A549 (cell line): ENCODE data around the gene STX18.

ENCODE experiments used
- CEBPB ChIP-seq, 2 experiments: fragments of >200 bp in 1 of 2; sonication (Bioruptor Twin) in 1 of 2; formaldehyde crosslinking in 1 of 2; IDR thresholded peaks; 2 replicates each; pipeline ENCODE4 v1.6.1; 2012 to 2016
- CHD4 ChIP-seq: fragments of 200-600 bp; sonication (generic); IDR thresholded peaks from 2 replicates; pipeline ENCODE4 v1.6.1; 2016; ENCODE audit warnings: antibody characterized with exemption, mild to moderate bottlenecking, borderline replicate concordance
- HOXA7 ChIP-seq: fragments of 250-450 bp; sonication (Bioruptor Pico); IDR thresholded peaks from 2 replicates; pipeline ENCODE4 v1.5.0; 2020; ENCODE audit warnings: mild to moderate bottlenecking, moderate library complexity
- JUN ChIP-seq, 2 experiments: fragments of >200 bp; sonication (Bioruptor Twin); formaldehyde crosslinking; IDR thresholded peaks; 2 replicates in 1 of 2; 3 replicates in 1 of 2; pipeline ENCODE4 v1.6.1; 2016 to 2017
- NR3C1 ChIP-seq: fragments of >200 bp; sonication (Bioruptor Twin); formaldehyde crosslinking; IDR thresholded peaks from 3 replicates; pipeline ENCODE4 v1.6.1; 2017
- PHF8 ChIP-seq: fragments of 200-600 bp; sonication (generic); IDR thresholded peaks from 2 replicates; pipeline ENCODE4 v1.6.1; 2016; ENCODE audit warnings: low read depth, mild to moderate bottlenecking, antibody characterized with exemption, moderate library complexity, borderline replicate concordance
- POLR2A ChIP-seq: IDR thresholded peaks from 2 replicates; pipeline ENCODE4 v1.6.1; 2012; ENCODE audit warnings: mild to moderate bottlenecking, low read length
- RAD21 ChIP-seq, 2 experiments: fragments of >200 bp in 1 of 2; sonication (Bioruptor Twin) in 1 of 2; formaldehyde crosslinking in 1 of 2; IDR thresholded peaks in 1 of 2; conservative IDR thresholded peaks in 1 of 2; 2 replicates in 1 of 2; 3 replicates in 1 of 2; pipeline ENCODE4 v1.6.1; 2012 to 2018; ENCODE audit warnings: inconsistent platforms in 1 of 2
- RFX5 ChIP-seq: fragments of 450-650 bp; IDR thresholded peaks from 2 replicates; pipeline ENCODE4 v1.7.1; 2014; ENCODE audit warnings: antibody characterized with exemption, mild to moderate bottlenecking, moderate library complexity
- SREBF2 ChIP-seq: fragments of 450-650 bp; IDR thresholded peaks from 2 replicates; pipeline ENCODE4 v1.6.1; 2014; ENCODE audit warnings: mild to moderate bottlenecking, moderate library complexity
- ZFP36 ChIP-seq: fragments of 450-650 bp; IDR thresholded peaks from 2 replicates; pipeline ENCODE4 v1.6.1; 2014; ENCODE audit warnings: borderline replicate concordance; ENCODE audit not compliant: partially characterized antibody
- TF ChIP-seq, protein P1 (sequence below): fragments of 200-600 bp; sonication (generic); IDR thresholded peaks from 2 replicates; pipeline ENCODE4 v1.6.1; 2016; ENCODE audit warnings: antibody characterized with exemption, mild to moderate bottlenecking, moderate library complexity
- TF ChIP-seq, protein P2 (sequence below): fragments of >200 bp; sonication (Bioruptor Twin); formaldehyde crosslinking; IDR thresholded peaks from 3 replicates; pipeline ENCODE4 v1.5.1; 2016

DNA sequence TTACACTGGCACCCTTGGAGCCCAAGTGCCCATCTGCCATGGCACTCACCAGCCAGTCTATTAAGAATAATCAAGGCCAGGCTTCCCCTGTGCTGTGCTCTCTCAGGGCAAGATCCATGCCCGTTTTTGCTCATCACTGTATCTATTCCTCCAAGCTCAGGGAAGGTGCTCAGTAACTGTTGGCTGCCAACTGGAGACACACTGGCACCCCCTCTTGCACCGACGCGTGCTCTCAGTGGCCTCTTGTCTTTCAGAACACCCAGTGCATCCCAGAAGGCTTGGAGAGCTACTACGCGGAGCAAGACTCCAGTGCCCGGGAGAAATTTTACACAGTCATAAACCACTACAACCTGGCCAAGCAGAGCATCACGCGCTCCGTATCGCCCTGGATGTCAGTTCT, 124.9 kb downstream of the STX18 start:
- TF ChIP-seq NR3C1 (no peak), ZFP36 (no peak), JUN (IDR thresholded peaks at IDR 0.05) (no peak), PHF8 (no peak), RFX5 (no peak), CHD4 (no peak), HOXA7 (no peak), CEBPB (IDR thresholded peaks at IDR 0.05) (no peak), RAD21 (conservative IDR thresholded peaks at IDR 0.05 in 1 of 2, IDR thresholded peaks at IDR 0.05 in 1 of 2) (no peak), SREBF2 (no peak), POLR2A (no peak)
- TF ChIP-seq, protein P1, sequence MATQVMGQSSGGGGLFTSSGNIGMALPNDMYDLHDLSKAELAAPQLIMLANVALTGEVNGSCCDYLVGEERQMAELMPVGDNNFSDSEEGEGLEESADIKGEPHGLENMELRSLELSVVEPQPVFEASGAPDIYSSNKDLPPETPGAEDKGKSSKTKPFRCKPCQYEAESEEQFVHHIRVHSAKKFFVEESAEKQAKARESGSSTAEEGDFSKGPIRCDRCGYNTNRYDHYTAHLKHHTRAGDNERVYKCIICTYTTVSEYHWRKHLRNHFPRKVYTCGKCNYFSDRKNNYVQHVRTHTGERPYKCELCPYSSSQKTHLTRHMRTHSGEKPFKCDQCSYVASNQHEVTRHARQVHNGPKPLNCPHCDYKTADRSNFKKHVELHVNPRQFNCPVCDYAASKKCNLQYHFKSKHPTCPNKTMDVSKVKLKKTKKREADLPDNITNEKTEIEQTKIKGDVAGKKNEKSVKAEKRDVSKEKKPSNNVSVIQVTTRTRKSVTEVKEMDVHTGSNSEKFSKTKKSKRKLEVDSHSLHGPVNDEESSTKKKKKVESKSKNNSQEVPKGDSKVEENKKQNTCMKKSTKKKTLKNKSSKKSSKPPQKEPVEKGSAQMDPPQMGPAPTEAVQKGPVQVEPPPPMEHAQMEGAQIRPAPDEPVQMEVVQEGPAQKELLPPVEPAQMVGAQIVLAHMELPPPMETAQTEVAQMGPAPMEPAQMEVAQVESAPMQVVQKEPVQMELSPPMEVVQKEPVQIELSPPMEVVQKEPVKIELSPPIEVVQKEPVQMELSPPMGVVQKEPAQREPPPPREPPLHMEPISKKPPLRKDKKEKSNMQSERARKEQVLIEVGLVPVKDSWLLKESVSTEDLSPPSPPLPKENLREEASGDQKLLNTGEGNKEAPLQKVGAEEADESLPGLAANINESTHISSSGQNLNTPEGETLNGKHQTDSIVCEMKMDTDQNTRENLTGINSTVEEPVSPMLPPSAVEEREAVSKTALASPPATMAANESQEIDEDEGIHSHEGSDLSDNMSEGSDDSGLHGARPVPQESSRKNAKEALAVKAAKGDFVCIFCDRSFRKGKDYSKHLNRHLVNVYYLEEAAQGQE, result no peak
- TF ChIP-seq, protein P2, sequence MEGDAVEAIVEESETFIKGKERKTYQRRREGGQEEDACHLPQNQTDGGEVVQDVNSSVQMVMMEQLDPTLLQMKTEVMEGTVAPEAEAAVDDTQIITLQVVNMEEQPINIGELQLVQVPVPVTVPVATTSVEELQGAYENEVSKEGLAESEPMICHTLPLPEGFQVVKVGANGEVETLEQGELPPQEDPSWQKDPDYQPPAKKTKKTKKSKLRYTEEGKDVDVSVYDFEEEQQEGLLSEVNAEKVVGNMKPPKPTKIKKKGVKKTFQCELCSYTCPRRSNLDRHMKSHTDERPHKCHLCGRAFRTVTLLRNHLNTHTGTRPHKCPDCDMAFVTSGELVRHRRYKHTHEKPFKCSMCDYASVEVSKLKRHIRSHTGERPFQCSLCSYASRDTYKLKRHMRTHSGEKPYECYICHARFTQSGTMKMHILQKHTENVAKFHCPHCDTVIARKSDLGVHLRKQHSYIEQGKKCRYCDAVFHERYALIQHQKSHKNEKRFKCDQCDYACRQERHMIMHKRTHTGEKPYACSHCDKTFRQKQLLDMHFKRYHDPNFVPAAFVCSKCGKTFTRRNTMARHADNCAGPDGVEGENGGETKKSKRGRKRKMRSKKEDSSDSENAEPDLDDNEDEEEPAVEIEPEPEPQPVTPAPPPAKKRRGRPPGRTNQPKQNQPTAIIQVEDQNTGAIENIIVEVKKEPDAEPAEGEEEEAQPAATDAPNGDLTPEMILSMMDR, result no peak
